MV-4-11 (cell line): ENCODE data around the gene CRYBG3.

Experiments
- DNase-seq: peaks from one replicate; lab custom pipeline; 2025; lab: John Stamatoyannopoulos, UW

The CRYBG3 gene

DNA sequence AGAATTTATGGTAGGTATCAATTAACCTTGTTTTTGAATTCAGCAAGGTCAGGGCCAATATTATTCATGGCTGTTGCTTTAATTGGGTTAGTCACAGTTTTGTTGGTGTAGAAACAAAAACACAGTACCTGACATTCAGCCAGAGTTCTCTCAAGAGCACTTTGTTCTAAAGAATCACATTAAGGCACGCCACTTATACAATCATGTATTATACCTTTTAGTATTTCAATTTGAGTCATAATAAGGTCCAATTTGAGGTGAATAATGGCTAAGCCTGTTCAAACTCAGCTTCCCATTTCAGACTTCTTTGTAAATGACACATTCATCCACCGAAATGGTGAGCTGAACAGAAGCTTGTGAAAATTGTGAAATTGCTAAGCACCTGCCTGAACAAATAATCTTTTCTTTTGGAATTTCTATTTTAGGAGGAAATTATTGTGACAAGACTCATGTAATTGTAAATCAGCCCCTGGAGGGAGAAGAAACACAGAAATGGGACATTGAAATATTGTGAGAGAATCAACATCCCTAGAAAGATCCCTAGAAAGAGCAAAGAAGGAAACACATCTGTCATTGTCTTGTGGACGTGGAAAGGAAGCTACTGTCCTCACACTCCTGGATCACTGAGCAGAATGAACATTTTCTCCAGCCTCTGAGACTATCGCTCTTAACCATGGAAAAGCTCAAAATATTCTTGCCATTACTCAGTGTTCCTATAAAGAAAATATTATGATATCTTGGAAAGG lies 121.2 kb downstream of the CRYBG3 start:
- DNase-seq: no peak

DNA sequence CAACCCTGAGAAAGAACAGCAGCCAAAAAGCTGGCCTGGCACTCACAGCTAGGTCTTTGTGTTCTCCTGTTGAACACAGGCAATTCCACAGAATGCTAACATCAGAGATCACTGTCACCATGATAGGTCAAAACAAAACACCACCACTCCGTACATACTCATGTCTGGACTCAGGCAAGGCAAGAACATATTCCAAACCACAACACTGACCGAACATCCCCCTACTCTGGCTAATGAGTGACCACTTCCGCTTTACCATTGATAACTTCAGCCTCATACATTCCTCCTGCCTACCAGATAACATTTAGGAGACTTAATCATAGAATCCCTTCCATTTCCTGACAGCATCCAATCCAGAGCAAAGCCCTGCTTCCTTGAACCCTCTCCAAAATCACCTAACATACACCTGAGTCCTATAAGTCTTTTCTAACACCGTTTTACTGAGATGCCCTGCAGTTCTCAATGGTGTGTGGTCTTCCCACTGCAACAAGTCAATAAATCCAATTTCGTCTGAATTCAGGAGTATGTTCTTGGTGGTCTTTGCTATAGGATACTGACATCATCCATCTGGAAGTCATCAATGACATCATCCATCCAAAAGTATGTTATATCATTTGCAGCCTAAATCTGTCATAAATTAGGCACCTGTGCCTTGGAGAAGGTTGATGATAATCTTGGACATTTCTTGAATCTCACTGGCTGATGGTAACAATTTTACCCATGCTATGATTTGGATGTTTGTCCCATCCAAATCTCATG lies 126.7 kb downstream of the CRYBG3 start:
- DNase-seq: no peak

- no peak for DNase-seq
These were observed 127.3 kb downstream of the CRYBG3 start for GRCh38 chr3:97949110-97949485.

GRCh38 chr3:97949743-97950142 lies 127.9 kb downstream of the CRYBG3 start:
- no peak for DNase-seq

DNA sequence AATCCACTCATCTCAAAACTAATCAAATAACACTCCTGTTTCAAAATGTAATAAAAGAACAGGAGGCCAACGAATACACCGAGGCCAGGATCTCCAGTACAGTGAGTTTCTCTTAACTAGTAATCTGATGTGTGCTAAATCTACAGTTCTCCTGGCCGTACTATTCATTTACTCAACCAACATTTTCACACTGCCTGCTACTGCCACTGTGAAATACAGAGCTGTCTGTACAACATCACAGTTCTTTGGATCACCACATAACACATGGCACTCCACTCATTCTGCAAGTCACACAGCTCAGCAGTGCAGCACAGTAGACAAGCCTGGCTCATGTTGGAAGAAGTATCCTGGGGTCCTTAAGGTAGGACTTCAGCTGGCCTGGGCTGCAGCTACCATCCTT lies 128.5 kb downstream of the CRYBG3 start:
- no peak for DNase-seq

DNA sequence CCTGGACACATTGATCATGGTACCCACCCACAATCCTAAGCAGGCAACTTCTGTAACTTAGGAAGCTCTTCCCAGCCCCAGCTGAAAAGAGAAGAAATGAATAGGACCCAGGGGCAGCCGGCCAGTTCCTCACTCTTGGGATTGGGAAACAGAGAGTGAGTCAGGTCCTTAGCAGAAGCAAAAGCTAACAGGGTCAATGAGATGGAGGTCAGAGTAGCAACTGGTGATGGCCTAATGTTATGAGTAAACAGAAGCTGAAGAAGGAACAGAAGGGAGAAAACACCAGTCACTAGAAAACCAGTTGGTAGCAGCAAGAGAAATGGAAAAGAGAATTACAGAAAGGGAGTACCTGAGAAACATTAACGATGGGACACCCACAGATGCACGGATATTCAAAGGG lies 130.5 kb downstream of the CRYBG3 start:
- DNase-seq: peak; percentile 76

DNA sequence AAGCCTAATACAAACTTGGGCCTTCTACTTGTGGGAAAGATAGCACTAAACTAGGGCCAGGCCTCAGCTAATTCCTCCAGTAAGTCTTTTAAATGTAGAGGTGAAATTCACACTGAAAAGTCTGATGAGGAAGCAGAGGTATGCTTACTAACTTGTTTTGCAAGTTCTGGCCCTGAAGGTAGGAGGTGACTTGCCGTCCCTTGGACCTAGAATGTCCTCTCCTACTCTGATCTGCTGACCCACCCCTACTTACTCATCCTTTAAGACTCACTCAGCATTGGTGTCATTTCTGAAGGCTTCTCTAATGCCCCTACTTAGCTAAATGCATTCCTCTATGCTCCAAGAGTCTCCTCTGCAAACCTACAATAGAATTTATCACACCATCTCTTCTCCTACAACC lies 131.1 kb downstream of the CRYBG3 start:
- DNase-seq: no peak

DNA sequence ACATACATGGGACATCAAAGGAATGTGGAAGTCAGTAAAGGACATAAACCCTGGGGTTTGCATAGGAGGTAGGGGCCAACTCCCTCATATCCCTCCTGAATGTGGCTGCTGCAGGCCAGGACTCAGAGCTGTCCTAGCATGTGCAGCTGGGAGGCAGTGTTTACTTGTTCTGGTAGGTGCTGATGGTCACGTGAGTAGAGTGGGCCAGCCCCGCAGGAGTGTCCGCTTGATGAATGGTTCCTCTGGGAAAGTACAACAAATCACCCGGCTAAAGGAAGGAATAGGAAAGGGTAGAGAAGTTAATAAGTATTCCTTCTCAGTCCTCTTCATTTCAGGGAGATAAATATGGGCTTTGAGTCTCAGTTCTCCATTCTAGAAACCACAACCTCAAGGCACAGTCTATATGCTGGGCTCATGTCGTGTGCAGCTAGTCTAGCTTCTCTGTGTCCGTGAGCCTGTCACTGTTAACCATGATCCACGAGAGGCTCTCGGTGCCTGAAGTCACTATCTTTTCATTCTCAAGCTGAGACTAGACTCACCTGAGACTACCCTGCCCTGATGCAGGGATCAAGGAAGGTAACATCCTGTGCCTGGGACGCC lies 132.5 kb downstream of the CRYBG3 start:
- peak; percentile 86 for DNase-seq

DNA sequence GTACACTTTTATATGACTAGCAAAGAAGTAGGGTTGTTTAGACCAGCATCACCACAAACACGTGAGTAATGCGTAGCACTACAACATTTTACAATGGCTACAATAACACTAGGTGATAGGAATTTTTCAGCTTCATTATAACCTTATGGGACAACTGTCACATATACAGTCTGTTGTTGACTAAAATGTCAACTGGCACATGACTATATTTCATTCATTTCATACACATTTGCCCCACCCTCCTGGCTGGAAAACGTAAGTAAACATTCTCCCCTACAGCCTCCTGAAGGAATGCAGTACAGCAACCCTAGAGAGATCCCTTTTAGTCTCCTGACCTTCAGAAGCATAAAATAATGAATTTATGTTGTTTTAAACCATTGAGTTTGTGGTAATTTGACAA lies 134.2 kb downstream of the CRYBG3 start:
- DNase-seq: no peak

- DNase-seq: no peak
These were observed 136.0 kb downstream of the CRYBG3 start for GRCh38 chr3:97957617-97958311.

DNA sequence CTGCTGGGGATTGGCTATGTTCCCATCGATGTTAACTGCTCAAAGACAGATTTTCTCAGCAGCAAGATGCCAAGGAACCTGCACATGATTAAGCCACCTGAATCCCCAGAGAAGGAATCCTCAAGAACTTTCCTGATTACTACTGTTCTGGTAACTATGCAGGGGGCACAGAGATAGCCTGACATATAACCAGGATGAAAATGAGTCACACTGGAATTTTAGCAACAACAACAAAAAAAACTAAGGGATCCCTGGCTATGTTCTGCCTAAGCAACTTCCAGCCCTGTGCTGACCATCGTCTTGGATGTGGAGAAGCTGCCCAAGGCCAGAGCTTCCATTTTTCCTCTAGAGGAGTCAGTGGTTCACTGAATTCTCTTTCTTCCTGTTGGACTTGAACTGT lies 136.6 kb downstream of the CRYBG3 start:
- no peak for DNase-seq

GRCh38 chr3:97958796-97959195 lies 137.0 kb downstream of the CRYBG3 start:
- DNase-seq: no peak

DNA sequence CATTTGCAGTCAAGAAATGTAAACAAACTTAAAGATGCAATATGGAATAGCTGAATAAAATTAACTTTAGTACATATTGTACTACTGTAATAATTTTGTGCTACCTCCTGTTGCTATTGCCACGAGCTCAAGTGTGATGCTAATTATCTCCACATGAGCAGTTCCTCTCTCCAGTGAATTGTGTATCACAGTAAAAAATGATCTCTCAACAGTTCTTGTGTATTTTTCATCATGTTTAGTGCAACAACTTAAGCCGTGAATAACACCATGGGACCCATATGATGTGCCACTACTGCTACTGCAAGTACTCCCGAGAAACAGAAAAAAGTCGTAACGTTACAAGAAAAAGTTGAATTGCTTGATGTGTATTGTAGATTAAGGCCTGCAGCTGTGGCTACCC lies 138.1 kb downstream of the CRYBG3 start:
- DNase-seq: no peak

DNA sequence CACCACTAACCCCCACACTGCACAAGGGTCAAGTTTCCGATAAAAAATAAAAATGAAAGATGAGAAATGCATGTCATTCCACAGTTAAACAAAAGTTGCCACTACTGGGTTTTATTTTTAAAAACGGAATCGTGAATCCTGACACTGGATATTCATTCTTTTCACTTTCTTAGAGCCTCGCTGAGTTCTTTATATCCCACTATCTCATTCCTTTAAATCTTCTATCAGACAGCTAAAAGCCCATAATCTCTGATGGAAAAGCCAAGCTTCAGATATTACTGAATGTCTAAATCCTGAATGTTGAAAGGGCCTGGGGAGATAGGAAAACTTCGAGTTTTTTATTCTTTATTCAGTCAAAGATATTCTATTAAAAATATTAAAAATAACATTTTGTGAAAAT lies 138.7 kb downstream of the CRYBG3 start:
- no peak for DNase-seq

GRCh38 chr3:97960993-97961766 lies 139.4 kb downstream of the CRYBG3 start:
- DNase-seq: no peak

GRCh38 chr3:97967966-97968365 lies 146.2 kb downstream of the CRYBG3 start:
- no peak for DNase-seq

DNA sequence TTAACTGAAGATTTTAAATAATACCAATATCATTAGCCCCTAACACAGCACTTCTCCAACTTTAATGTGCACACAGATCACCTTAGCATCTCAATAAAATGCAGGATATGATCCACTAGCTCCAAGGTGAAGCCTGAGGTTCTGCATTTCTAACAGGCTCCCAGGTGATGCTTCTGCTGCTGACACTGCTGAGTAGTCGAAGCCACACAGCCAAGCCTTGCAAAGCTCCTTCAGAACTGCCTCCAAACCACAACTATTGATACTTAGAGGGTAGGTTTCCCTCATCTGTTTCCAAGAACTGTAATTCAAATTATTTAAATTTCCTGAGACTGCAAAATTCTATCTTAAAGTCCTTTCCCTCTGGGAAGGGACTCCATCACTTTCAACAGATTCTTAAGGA lies 146.6 kb downstream of the CRYBG3 start:
- DNase-seq: no peak

GRCh38 chr3:97969541-97969940 lies 147.7 kb downstream of the CRYBG3 start:
- no peak for DNase-seq

DNA sequence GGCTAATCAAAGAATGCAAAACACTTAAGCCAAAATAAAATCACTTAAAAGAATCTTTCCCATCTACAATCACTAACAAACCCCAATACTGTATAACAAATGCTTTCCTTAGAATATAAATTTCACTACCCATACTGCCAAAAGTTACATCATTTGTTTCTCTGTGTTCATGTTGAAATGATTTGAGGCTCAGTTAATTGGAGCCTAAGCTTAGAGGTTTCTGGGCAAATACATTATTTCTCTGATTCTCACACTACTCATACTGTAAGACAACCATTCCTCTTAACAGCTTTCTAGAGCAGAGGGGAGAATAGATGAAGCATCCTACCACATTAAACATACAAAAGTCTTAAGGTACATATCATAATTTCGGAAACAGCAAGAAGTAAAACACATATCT lies 148.3 kb downstream of the CRYBG3 start:
- DNase-seq: peak; percentile 11

- peak; percentile 7 for DNase-seq
These were observed 149.3 kb downstream of the CRYBG3 start for GRCh38 chr3:97970956-97971620.
